Measurements from ENCODE around the gene NRXN3. TPM values are rescaled to one million over a fixed set of nuclear protein-coding genes. Genes with fewer than 3 reads are reported as not detected.

NRXN3 gene
- total and polyA plus RNA-seq, 2 experiments from 2014 or later, result 0.69 to 1.5 TPM

GRCh38 chr14:79571366-79571765 is 1401.2 kb downstream of the NRXN3 start:
- peak overlapping the region; percentile 48 for H3K27ac ChIP-seq
- TF ChIP-seq CTCF (IDR thresholded peaks at IDR 0.05; ENCODE audit: low read depth, low read length), result no peak
- H3K27me3 ChIP-seq, result no peaks in the 10 kb centered on the region
- DNase-seq (ENCODE audit: low read depth in 1 of 2, low spot score in 1 of 2), result peak; percentile 16 to 72
- H3K36me3 ChIP-seq, result no peaks in the 10 kb centered on the region
- H3K4me3 ChIP-seq, result no peak overlapping the region
- H3K9me3 ChIP-seq (ENCODE audit: low read depth), result no peaks in the 10 kb centered on the region
- peaks cover 35% of the 10 kb centered on the region for H3K4me1 ChIP-seq (ENCODE audit: low read depth)

GRCh38 chr14:79573486-79573885 is 1403.3 kb downstream of the NRXN3 start:
- Histone ChIP-seq H3K36me3 (no peaks in the 10 kb centered on the region), H3K4me3 (no peak overlapping the region), H3K27ac (no peak overlapping the region), H3K9me3 (ENCODE audit: low read depth) (no peaks in the 10 kb centered on the region), H3K4me1 (ENCODE audit: low read depth) (peaks cover 40% of the 10 kb centered on the region), H3K27me3 (no peaks in the 10 kb centered on the region)
- DNase-seq (ENCODE audit: low read depth in 1 of 2, low spot score in 1 of 2), result peak in 1 of 2 donors; percentile 52
- TF ChIP-seq CTCF (IDR thresholded peaks at IDR 0.05; ENCODE audit: low read depth, low read length), result no peak

GRCh38 chr14:79575032-79575431 is 1404.9 kb downstream of the NRXN3 start:
- Histone ChIP-seq H3K36me3 (no peaks in the 10 kb centered on the region), H3K27me3 (no peaks in the 10 kb centered on the region), H3K4me1 (ENCODE audit: low read depth) (peaks cover 43% of the 10 kb centered on the region), H3K9me3 (ENCODE audit: low read depth) (no peaks in the 10 kb centered on the region), H3K27ac (no peak overlapping the region), H3K4me3 (no peak overlapping the region)
- TF ChIP-seq CTCF (IDR thresholded peaks at IDR 0.05; ENCODE audit: low read depth, low read length), result no peak
- DNase-seq (ENCODE audit: low read depth in 1 of 2, low spot score in 1 of 2), result no peak

GRCh38 chr14:79576424-79576823 is 1406.3 kb downstream of the NRXN3 start:
- peaks cover 46% of the 10 kb centered on the region for H3K4me1 ChIP-seq (ENCODE audit: low read depth)
- H3K27ac ChIP-seq, result no peak overlapping the region
- no peaks in the 10 kb centered on the region for H3K9me3 ChIP-seq (ENCODE audit: low read depth)
- H3K27me3 ChIP-seq, result no peaks in the 10 kb centered on the region
- no peaks in the 10 kb centered on the region for H3K36me3 ChIP-seq
- DNase-seq (ENCODE audit: low read depth in 1 of 2, low spot score in 1 of 2), result peak in 1 of 2 donors; percentile 12
- TF ChIP-seq CTCF (IDR thresholded peaks at IDR 0.05; ENCODE audit: low read depth, low read length), result no peak
- H3K4me3 ChIP-seq, result no peak overlapping the region

- H3K27me3 ChIP-seq, result no peaks in the 10 kb centered on the region
- H3K36me3 ChIP-seq, result no peaks in the 10 kb centered on the region
- peaks cover 34% of the 10 kb centered on the region for H3K4me1 ChIP-seq (ENCODE audit: low read depth)
- no peak overlapping the region for H3K4me3 ChIP-seq
- H3K27ac ChIP-seq, result no peak overlapping the region
- no peak for DNase-seq (ENCODE audit: low read depth in 1 of 2, low spot score in 1 of 2)
- TF ChIP-seq CTCF (IDR thresholded peaks at IDR 0.05; ENCODE audit: low read depth, low read length), result no peak
- H3K9me3 ChIP-seq (ENCODE audit: low read depth), result no peaks in the 10 kb centered on the region
Observed at GRCh38 chr14:79578470-79578869, 1408.3 kb downstream of the NRXN3 start.

GRCh38 chr14:79580414-79580813 is 1410.2 kb downstream of the NRXN3 start:
- H3K4me3 ChIP-seq, result no peak overlapping the region
- no peaks in the 10 kb centered on the region for H3K36me3 ChIP-seq
- peak in 1 of 2 donors; percentile 17 for DNase-seq (ENCODE audit: low read depth in 1 of 2, low spot score in 1 of 2)
- no peak for TF ChIP-seq CTCF (IDR thresholded peaks at IDR 0.05; ENCODE audit: low read depth, low read length)
- peak overlapping the region; percentile 34 for H3K27ac ChIP-seq
- no peaks in the 10 kb centered on the region for H3K27me3 ChIP-seq
- H3K9me3 ChIP-seq (ENCODE audit: low read depth), result no peaks in the 10 kb centered on the region
- peaks cover 30% of the 10 kb centered on the region for H3K4me1 ChIP-seq (ENCODE audit: low read depth)

All from cardiac muscle cell (in vitro differentiated cells and primary cell).